GM23338 (cell line): ENCODE measurements around the gene EXOC1L.

ENCODE experiments used
- CREB1 ChIP-seq: fragments of 250-450 bp; sonication (Bioruptor Pico); IDR thresholded peaks from 2 replicates; pipeline ENCODE4 v1.5.0; 2020; ENCODE audit warnings: low read depth, mild to moderate bottlenecking, moderate library complexity
- EZH2 ChIP-seq: fragments of 200-600 bp; sonication (generic); IDR thresholded peaks from one replicate; pipeline ENCODE4 v1.8.0; 2017; ENCODE audit warnings: antibody characterized with exemption, mild to moderate bottlenecking, low read depth; ENCODE audit not compliant: unreplicated experiment
- EZH2phosphoT487 ChIP-seq: fragments of 200-600 bp; sonication (generic); IDR thresholded peaks from one replicate; pipeline ENCODE4 v1.8.1; 2018; ENCODE audit warnings: antibody characterized with exemption; ENCODE audit not compliant: unreplicated experiment
- JUNB ChIP-seq: IDR thresholded peaks from one replicate; pipeline ENCODE4 v1.6.1; 2016; ENCODE audit warnings: antibody characterized with exemption; ENCODE audit not compliant: unreplicated experiment
- POLR2AphosphoS5 ChIP-seq: IDR thresholded peaks from 2 replicates; pipeline ENCODE4 v1.6.1; 2016; ENCODE audit warnings: antibody characterized with exemption, low read depth
- TF ChIP-seq, protein P1 (sequence below), 2 experiments: fragments of 200-600 bp in 1 of 2; sonication (generic) in 1 of 2; conservative IDR thresholded peaks; 2 replicates each; pipeline versions ENCODE4 v1.5.1 to v1.6.1; 2016 to 2017; ENCODE audit warnings: antibody characterized with exemption in 2 of 2, low read depth in 2 of 2, mild to moderate bottlenecking in 2 of 2, moderate library complexity in 1 of 2
- TF ChIP-seq, protein P2 (sequence below): IDR thresholded peaks from one replicate; pipeline ENCODE4 v1.6.1; 2018; ENCODE audit warnings: antibody characterized with exemption; ENCODE audit not compliant: unreplicated experiment
- TF ChIP-seq, protein P3 (sequence below): IDR thresholded peaks from 2 replicates; pipeline ENCODE4 v1.6.1; 2016; ENCODE audit warnings: antibody characterized with exemption

DNA sequence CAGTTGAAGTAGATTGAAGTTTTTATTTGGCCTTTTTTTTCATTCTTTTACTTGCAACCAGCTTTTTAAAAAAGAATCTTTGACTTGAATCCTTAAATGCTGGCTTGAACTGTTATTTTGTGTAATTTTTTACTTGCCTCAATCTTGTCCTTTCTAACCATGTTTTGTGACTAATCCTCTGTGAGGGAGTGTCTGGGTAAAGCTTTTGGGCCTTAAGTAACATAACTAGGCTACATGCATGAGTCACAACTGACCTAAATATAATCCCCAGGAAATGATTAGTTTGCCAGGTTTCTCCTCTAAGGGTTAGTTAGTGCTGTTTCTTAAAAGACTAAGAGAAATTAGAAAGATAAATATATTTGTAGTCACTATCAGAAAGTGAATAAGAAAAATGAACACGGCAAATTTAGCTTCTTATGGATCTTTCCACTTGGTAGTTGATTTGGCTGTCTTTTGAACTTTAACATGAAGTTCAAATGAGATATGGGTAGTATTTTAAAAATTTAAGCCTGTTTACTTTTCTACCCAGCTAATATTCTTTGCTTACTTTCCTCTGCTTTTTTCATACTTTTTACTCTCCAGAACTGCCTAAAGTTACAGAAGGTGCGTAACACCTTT lies 46.8 kb downstream of the EXOC1L start:
- TF ChIP-seq, protein P1, sequence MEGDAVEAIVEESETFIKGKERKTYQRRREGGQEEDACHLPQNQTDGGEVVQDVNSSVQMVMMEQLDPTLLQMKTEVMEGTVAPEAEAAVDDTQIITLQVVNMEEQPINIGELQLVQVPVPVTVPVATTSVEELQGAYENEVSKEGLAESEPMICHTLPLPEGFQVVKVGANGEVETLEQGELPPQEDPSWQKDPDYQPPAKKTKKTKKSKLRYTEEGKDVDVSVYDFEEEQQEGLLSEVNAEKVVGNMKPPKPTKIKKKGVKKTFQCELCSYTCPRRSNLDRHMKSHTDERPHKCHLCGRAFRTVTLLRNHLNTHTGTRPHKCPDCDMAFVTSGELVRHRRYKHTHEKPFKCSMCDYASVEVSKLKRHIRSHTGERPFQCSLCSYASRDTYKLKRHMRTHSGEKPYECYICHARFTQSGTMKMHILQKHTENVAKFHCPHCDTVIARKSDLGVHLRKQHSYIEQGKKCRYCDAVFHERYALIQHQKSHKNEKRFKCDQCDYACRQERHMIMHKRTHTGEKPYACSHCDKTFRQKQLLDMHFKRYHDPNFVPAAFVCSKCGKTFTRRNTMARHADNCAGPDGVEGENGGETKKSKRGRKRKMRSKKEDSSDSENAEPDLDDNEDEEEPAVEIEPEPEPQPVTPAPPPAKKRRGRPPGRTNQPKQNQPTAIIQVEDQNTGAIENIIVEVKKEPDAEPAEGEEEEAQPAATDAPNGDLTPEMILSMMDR (conservative IDR thresholded peaks at IDR 0.05; ENCODE audit: low read depth in 2 of 2): no peak
- no peak for TF ChIP-seq EZH2
- TF ChIP-seq CREB1: no peak
- TF ChIP-seq, protein P2, sequence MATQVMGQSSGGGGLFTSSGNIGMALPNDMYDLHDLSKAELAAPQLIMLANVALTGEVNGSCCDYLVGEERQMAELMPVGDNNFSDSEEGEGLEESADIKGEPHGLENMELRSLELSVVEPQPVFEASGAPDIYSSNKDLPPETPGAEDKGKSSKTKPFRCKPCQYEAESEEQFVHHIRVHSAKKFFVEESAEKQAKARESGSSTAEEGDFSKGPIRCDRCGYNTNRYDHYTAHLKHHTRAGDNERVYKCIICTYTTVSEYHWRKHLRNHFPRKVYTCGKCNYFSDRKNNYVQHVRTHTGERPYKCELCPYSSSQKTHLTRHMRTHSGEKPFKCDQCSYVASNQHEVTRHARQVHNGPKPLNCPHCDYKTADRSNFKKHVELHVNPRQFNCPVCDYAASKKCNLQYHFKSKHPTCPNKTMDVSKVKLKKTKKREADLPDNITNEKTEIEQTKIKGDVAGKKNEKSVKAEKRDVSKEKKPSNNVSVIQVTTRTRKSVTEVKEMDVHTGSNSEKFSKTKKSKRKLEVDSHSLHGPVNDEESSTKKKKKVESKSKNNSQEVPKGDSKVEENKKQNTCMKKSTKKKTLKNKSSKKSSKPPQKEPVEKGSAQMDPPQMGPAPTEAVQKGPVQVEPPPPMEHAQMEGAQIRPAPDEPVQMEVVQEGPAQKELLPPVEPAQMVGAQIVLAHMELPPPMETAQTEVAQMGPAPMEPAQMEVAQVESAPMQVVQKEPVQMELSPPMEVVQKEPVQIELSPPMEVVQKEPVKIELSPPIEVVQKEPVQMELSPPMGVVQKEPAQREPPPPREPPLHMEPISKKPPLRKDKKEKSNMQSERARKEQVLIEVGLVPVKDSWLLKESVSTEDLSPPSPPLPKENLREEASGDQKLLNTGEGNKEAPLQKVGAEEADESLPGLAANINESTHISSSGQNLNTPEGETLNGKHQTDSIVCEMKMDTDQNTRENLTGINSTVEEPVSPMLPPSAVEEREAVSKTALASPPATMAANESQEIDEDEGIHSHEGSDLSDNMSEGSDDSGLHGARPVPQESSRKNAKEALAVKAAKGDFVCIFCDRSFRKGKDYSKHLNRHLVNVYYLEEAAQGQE: no peak
- no peak for TF ChIP-seq POLR2AphosphoS5
- TF ChIP-seq JUNB: no peak
- TF ChIP-seq, protein P3, sequence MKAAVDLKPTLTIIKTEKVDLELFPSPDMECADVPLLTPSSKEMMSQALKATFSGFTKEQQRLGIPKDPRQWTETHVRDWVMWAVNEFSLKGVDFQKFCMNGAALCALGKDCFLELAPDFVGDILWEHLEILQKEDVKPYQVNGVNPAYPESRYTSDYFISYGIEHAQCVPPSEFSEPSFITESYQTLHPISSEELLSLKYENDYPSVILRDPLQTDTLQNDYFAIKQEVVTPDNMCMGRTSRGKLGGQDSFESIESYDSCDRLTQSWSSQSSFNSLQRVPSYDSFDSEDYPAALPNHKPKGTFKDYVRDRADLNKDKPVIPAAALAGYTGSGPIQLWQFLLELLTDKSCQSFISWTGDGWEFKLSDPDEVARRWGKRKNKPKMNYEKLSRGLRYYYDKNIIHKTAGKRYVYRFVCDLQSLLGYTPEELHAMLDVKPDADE: no peak
- TF ChIP-seq EZH2phosphoT487: no peak
